GM18511 (cell line): ENCODE results near the gene ABCA7.

Experiments
- ATAC-seq: cut with Tn5 transposase; IDR thresholded peaks from one replicate; pipeline ENCODE4 v1.9.1; 2021; ENCODE audit warnings: mild to moderate bottlenecking, moderate library complexity; ENCODE audit not compliant: unreplicated experiment

The ABCA7 gene

GRCh38 chr19:1040476-1041271 lies 767 bp downstream of the ABCA7 start:
- no peak for ATAC-seq

- ATAC-seq = no peak
Measured at GRCh38 chr19:1041272-1041834, 1.4 kb downstream of the ABCA7 start.

GRCh38 chr19:1041835-1042685 lies 2.2 kb downstream of the ABCA7 start:
- ATAC-seq = no peak

- ATAC-seq = no peak
Measured at GRCh38 chr19:1042689-1043511, 3.0 kb downstream of the ABCA7 start.

- no peak for ATAC-seq
Measured at GRCh38 chr19:1045247-1045603, 5.3 kb downstream of the ABCA7 start.

GRCh38 chr19:1046117-1046626 lies 6.3 kb downstream of the ABCA7 start:
- ATAC-seq = no peak

- ATAC-seq = no peak
Measured at GRCh38 chr19:1046836-1047695, 7.2 kb downstream of the ABCA7 start.

- ATAC-seq = no peak
Measured at GRCh38 chr19:1047696-1048147, 7.8 kb downstream of the ABCA7 start.

GRCh38 chr19:1049106-1049505 lies 9.2 kb downstream of the ABCA7 start:
- no peak for ATAC-seq

- ATAC-seq = no peak
Measured at GRCh38 chr19:1049800-1050199, 9.9 kb downstream of the ABCA7 start.

GRCh38 chr19:1050989-1051788 lies 11.3 kb downstream of the ABCA7 start:
- no peak for ATAC-seq

GRCh38 chr19:1051791-1052190 lies 11.9 kb downstream of the ABCA7 start:
- no peak for ATAC-seq

GRCh38 chr19:1052349-1052975 lies 12.6 kb downstream of the ABCA7 start:
- no peak for ATAC-seq

GRCh38 chr19:1053176-1054101 lies 13.5 kb downstream of the ABCA7 start:
- no peak for ATAC-seq

- no peak for ATAC-seq
Measured at GRCh38 chr19:1054102-1055027, 14.5 kb downstream of the ABCA7 start.

GRCh38 chr19:1055028-1055425 lies 15.1 kb downstream of the ABCA7 start:
- ATAC-seq = no peak
